SJSA1 (cell line): ENCODE measurements around the gene MPP1. TPM values are rescaled to one million over a fixed set of nuclear protein-coding genes. Genes with fewer than 3 reads are reported as not detected.

Experiments used
- DNase-seq, 2 experiments: peaks; one replicate each; pipeline ENCODE4 v3.0.0-alpha.2; 2015 to 2020; ENCODE audit warnings: low spot score in 2 of 2, low read depth in 1 of 2
- H3K27ac ChIP-seq: fragments of 250-450 bp; sonication (Bioruptor Pico); 2 replicates; pipeline ENCODE4 v1.5.1; 2020; ENCODE audit warnings: mild to moderate bottlenecking, moderate library complexity
- H3K27me3 ChIP-seq: fragments of 250-450 bp; sonication (Bioruptor Pico); replicated peaks from 2 replicates; pipeline ENCODE4 v1.5.1; 2020; ENCODE audit warnings: mild to moderate bottlenecking, moderate library complexity
- H3K36me3 ChIP-seq: fragments of 250-450 bp; sonication (Bioruptor Pico); 2 replicates; pipeline ENCODE4 v1.5.1; 2020; ENCODE audit warnings: mild to moderate bottlenecking
- H3K4me1 ChIP-seq: fragments of 250-450 bp; sonication (Bioruptor Pico); replicated peaks from 2 replicates; pipeline ENCODE4 v1.6.1; 2021; ENCODE audit warnings: mild to moderate bottlenecking
- H3K4me3 ChIP-seq: fragments of 250-450 bp; sonication (Bioruptor Pico); 2 replicates; pipeline ENCODE4 v1.5.1; 2020; ENCODE audit warnings: mild to moderate bottlenecking
- H3K9me3 ChIP-seq: fragments of 250-450 bp; sonication (Bioruptor Pico); replicated peaks from 2 replicates; pipeline ENCODE4 v1.5.1; 2020; ENCODE audit warnings: mild to moderate bottlenecking
- total RNA-seq: library from RNA; depleted of rRNA; stranded (reverse); fragments of >200 nt; shearing (Covaris generic); gene quantifications from 2 replicates; pipeline ENCODE4 v1.2.3, GENCODE V29; 2014

Gene MPP1
- total RNA-seq, 1 experiment from 2014 or later: 40.1 TPM

DNA sequence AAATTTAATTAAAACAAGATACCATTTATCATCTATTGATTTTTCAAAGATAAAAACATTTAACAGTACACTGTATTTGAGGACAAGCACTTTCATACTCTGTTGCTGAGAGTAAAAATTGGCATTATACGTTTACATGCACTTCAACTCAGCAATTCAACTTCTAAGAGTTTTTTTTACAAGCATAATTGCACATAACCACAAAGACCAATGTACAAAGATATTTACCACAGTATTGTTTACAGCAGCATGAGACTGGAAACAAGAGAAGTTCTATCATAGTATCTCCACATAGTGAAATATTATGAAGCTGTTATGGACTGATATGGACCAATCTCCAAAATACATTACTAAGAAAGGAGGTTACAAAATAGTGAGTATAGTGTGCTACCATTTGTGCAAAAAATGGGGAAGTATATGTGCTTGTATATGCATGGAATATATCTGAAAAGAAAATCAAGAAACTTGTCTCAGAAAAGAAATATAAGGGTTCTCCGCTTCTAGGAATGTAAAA lies 65.3 kb downstream of the MPP1 start:
- Histone ChIP-seq H3K36me3 (no peaks in the 10 kb centered on the region), H3K4me1 (peaks cover 34% of the 10 kb centered on the region), H3K27me3 (no peaks in the 10 kb centered on the region), H3K9me3 (no peaks in the 10 kb centered on the region), H3K27ac (no peak overlapping the region), H3K4me3 (no peak overlapping the region)
- DNase-seq: no peak

DNA sequence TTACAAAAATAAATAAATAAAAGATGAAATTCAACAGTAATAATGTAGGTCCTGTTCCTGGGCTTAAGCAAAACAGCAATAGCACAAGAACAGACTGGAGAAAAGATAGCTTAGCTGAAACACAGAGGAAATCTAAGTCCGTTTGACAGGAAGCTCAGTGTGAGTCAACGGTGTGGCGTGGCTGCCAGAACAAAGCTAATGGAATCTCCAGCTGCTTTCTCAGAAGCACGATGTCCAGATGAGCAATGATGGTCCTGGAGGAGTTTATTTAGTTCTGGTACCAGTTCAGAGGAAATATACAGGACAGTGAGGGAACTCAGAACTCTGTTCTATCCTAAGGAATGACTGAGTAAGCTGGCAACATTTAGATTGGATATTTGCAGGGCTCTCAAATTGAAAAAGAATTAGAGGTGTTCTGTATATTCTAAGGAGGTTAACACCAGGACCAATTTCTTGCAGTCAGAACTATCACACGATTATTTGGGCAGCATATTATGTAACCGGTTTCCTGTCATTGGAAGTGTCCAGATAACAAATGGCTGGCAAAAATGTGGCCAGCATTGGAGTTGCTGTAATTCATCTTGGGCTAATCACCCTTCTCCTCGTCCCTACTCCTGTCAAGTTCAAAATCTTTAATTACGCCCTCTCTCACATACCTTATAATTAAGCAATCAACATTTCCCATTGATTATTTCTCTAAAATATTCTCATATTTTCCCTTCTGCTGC lies 67.1 kb downstream of the MPP1 start:
- H3K36me3 ChIP-seq: no peaks in the 10 kb centered on the region
- H3K4me1 ChIP-seq: peaks cover 52% of the 10 kb centered on the region
- peak overlapping the region; percentile 63 for H3K27ac ChIP-seq
- DNase-seq: peak; percentile 52 to 57
- no peaks in the 10 kb centered on the region for H3K27me3 ChIP-seq
- H3K4me3 ChIP-seq: no peak overlapping the region
- no peaks in the 10 kb centered on the region for H3K9me3 ChIP-seq

DNA sequence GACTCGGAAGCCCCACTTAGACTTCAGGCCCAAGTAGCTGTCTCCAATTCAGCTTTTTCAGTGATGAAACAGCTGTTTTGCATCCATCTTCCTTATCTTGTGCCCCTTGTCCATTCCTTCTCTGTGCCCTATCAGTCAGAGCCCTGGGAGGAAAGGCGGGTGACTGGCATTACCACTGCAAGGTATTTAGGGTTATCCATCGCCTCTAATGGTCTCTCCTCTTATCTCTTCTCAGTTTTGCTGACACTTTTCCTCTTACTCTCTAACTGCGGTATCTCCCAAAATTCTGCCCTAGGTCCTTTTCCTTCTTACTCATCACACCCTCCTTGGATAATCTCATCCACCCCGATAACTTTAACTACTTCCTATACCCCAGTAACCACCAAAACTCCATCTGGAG lies 68.1 kb downstream of the MPP1 start:
- no peaks in the 10 kb centered on the region for H3K9me3 ChIP-seq
- H3K27me3 ChIP-seq: no peaks in the 10 kb centered on the region
- no peak for DNase-seq
- no peak overlapping the region for H3K4me3 ChIP-seq
- H3K36me3 ChIP-seq: no peaks in the 10 kb centered on the region
- peaks cover 63% of the 10 kb centered on the region for H3K4me1 ChIP-seq
- H3K27ac ChIP-seq: peak overlapping the region; percentile 73

DNA sequence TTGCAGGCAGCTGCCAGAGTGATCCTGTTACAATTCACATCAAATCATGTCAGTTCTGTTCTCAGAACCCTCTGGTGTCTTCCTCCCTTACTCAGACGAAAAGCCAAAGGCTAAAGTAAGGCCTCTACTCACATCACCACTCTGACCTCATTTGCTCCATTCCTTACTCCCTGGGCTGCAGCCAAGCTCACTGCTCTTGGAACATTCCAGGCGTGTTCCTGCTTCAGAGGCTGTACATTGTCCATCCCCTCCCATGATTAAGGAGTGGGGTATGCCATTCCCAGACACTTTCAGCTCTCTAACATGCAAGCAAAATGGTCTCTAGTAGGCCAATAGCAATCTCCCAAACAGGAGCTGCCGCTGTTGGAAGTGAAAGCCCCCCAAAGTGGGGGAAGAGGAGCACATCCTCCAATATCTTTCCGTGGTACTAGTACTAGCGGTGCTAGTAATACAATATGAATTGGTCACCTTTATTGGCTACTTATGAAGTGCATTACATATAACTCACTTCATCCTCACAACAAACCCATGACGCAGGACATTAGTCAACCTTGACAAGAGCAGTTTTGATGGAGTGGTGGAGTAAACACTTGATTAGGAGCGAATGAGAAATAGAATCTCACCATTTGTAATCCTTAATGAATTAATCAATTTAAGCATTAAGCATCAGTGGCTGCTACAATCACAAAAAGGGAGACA lies 69.4 kb downstream of the MPP1 start:
- Histone ChIP-seq H3K9me3 (no peaks in the 10 kb centered on the region), H3K27ac (peak overlapping the region; percentile 73), H3K36me3 (no peaks in the 10 kb centered on the region), H3K27me3 (no peaks in the 10 kb centered on the region), H3K4me1 (peaks cover 67% of the 10 kb centered on the region), H3K4me3 (no peak overlapping the region)
- peak; percentile 44 to 62 for DNase-seq

DNA sequence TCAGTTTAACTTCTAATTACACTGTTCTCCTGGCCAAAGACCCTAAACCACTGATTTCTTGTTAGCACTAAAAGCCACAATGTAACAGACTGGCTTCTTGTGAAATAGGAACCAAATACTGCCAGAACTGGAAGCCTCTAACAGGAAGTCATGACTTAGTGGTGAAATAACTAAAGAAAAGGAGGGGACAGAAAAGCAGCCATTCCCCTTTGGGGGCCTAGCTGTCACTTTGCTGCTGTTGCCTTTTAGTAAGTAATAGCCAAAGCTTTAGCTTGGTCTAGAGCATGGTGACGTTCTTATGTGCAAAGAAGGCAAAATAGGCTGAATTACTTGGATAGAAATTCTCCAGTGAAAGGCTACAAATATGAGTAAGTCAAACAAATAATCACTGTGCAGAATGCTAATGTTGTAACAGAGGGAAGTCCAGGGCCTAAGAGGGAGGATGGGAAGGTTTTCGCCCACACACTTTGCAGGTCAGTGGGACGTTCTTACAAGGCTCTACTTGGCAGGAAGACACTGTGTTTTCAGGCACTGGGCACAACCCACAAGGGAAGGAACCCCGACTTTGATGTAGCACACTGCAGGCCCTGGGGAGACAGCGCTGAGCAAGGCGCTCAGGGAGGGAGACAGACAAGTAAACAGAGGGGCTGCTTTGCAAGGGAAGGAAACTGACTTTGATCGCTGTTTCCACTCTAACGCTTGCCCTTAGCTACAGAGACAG lies 71.1 kb downstream of the MPP1 start:
- no peaks in the 10 kb centered on the region for H3K27me3 ChIP-seq
- H3K4me1 ChIP-seq: peaks cover 82% of the 10 kb centered on the region
- H3K9me3 ChIP-seq: no peaks in the 10 kb centered on the region
- peak overlapping the region; percentile 63 for H3K27ac ChIP-seq
- peak; percentile 44 to 57 for DNase-seq
- H3K36me3 ChIP-seq: no peaks in the 10 kb centered on the region
- no peak overlapping the region for H3K4me3 ChIP-seq

DNA sequence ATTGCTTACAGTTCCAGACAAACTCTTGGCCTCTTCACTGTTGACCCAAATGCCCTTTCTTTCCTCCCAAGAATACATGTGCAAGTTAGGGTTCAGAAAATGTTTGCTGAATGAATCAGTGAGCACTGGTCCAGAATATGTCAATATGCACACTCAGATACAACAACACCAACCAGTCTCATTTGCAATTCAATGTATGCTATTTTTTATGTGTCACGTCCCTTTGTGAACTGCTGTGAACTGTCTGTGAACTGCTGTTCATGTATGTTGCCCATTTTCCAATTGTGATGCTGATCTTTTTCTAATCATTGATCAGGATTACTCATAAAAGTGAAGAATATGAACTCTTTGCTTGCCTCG lies 72.2 kb downstream of the MPP1 start:
- Histone ChIP-seq H3K4me1 (peaks cover 84% of the 10 kb centered on the region), H3K27me3 (no peaks in the 10 kb centered on the region), H3K36me3 (no peaks in the 10 kb centered on the region), H3K27ac (peak overlapping the region; percentile 43), H3K9me3 (no peaks in the 10 kb centered on the region), H3K4me3 (no peak overlapping the region)
- DNase-seq: no peak

DNA sequence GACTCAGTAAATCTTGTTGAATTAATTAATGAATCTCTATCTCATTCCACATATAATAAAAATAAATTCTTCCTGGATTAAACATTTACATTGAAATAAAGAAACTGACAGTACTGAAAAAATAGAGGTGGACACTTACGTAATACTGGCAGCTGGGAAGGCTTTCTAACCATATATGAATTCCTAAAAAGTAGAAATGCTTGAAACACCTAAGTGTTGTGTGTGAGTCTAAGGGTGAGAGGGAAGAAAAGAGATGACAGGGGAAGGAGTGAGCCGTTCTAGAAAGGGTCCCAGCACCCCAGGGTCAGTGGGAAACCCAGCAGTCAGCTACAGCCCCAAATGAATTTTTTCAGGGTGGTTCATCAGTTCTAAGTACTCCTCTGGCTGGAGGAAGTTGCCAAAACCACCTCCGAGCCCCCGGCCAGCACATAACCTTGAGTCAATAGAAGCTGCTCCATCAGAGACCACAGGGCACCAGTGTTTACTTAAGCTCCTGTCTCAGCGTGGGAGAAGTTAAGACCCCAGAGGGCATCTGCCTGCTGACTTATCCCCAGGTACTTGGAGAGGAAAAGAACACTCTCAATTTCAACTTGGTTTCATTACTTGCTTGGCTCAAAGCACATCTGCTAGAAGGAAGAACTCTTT lies 72.7 kb downstream of the MPP1 start:
- H3K4me1 ChIP-seq: peaks cover 84% of the 10 kb centered on the region
- H3K27me3 ChIP-seq: no peaks in the 10 kb centered on the region
- DNase-seq: peak; percentile 44 to 57
- peak overlapping the region; percentile 43 for H3K27ac ChIP-seq
- H3K36me3 ChIP-seq: no peaks in the 10 kb centered on the region
- H3K4me3 ChIP-seq: no peak overlapping the region
- no peaks in the 10 kb centered on the region for H3K9me3 ChIP-seq

DNA sequence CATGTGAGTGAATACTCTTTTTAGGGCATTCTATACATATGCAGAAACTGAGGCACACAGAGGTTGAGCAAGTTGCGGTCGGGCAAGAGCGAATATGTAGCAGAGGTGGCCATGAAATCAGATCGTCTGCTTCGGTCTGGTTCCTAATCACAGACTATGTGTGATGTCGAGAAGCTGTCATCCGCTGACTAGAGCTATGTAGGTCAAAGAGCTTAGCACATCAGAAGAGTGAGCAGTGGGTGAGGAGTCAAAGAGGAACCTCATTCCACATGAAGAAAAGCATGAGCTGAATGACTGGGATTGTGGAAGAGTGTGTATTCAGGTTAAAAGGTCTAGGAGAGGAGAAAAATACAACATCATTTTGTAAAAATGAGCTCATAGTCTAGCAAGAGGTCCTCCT lies 73.4 kb downstream of the MPP1 start:
- no peak for DNase-seq
- no peaks in the 10 kb centered on the region for H3K9me3 ChIP-seq
- H3K36me3 ChIP-seq: no peaks in the 10 kb centered on the region
- no peak overlapping the region for H3K4me3 ChIP-seq
- no peaks in the 10 kb centered on the region for H3K27me3 ChIP-seq
- H3K4me1 ChIP-seq: peaks cover 86% of the 10 kb centered on the region
- no peak overlapping the region for H3K27ac ChIP-seq

DNA sequence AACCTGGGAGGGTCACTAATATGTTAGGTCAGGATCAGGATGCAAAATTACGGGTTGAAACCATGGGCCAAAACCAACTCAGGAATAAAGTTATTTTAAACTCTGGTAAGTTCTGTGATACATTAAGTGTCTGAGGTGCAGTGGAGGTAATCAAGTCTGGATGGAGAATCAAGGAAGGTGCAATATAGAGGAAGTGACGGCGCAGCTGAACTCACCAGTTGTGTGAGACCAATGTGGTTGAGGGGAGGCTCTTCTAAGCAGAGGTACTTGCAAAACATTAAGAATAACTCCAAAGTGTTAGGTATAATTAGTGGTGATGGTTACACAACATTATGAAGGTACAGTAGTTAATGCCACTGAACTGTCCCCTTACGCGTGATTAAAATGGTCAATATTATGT lies 74.1 kb downstream of the MPP1 start:
- H3K27ac ChIP-seq: no peak overlapping the region
- H3K4me1 ChIP-seq: peaks cover 79% of the 10 kb centered on the region
- DNase-seq: no peak
- no peak overlapping the region for H3K4me3 ChIP-seq
- no peaks in the 10 kb centered on the region for H3K36me3 ChIP-seq
- no peaks in the 10 kb centered on the region for H3K9me3 ChIP-seq
- H3K27me3 ChIP-seq: no peaks in the 10 kb centered on the region

DNA sequence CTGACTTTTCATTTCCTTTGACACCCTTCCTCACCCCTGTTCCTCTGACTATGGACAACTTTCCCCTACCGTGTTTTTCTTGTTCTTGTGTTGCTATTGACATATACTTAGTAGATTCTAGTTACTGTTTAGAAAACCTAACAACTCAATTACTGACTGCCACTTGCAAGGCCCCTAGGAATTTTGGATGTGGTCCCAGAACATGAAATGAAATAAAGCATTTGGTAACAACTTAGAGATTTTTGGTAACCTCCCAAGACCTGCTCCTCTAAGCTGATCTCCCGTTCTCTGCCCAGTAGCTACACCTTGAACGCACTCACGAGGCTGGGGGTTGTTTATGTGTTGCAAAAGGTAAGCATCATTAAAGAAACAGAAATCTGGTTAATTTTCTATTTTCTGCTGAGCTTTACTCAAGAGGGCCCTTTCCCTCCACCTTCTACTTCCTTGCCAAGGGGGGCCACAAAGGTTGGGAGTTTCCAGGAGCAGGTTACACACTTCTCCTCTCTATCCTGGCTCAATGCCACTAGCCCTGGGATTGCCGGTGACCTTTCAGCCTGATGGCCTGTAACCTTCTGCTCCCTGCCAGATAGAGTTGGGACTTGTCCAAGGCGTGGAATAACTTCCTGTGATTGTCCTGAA lies 74.9 kb downstream of the MPP1 start:
- no peak for DNase-seq

DNA sequence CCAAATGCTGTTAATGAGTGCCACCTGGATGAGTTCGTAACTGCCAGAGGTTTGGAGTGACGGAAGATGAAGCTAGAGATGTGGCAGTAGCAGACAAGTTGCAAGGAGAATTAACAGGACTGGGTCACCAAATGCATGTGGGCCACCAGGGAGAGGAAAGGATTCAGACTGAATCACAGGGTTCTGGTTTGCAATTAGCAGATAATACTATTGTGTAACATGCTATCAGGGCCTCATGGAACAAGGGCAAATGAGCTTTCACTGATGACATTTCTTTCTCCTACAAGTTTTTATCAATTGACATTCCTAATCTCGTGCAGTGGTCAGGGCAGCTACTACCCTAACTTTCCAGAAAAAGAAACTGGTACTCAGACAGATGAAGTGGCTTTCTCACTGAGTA lies 75.8 kb downstream of the MPP1 start:
- peaks cover 61% of the 10 kb centered on the region for H3K4me1 ChIP-seq
- no peak for DNase-seq
- no peaks in the 10 kb centered on the region for H3K9me3 ChIP-seq
- H3K36me3 ChIP-seq: no peaks in the 10 kb centered on the region
- no peak overlapping the region for H3K27ac ChIP-seq
- H3K27me3 ChIP-seq: no peaks in the 10 kb centered on the region
- H3K4me3 ChIP-seq: no peak overlapping the region

More for the DNA sequence above, 74.9 kb downstream of the MPP1 start:
- Histone ChIP-seq H3K27ac (no peak overlapping the region), H3K27me3 (no peaks in the 10 kb centered on the region), H3K4me3 (no peak overlapping the region), H3K4me1 (peaks cover 71% of the 10 kb centered on the region), H3K36me3 (no peaks in the 10 kb centered on the region), H3K9me3 (no peaks in the 10 kb centered on the region)
